ENCODE measurements around the gene PCCB.
A peak's percentile ranks its signal among the peaks of the same experiment; 100 is the strongest.

PCCB gene

DNA sequence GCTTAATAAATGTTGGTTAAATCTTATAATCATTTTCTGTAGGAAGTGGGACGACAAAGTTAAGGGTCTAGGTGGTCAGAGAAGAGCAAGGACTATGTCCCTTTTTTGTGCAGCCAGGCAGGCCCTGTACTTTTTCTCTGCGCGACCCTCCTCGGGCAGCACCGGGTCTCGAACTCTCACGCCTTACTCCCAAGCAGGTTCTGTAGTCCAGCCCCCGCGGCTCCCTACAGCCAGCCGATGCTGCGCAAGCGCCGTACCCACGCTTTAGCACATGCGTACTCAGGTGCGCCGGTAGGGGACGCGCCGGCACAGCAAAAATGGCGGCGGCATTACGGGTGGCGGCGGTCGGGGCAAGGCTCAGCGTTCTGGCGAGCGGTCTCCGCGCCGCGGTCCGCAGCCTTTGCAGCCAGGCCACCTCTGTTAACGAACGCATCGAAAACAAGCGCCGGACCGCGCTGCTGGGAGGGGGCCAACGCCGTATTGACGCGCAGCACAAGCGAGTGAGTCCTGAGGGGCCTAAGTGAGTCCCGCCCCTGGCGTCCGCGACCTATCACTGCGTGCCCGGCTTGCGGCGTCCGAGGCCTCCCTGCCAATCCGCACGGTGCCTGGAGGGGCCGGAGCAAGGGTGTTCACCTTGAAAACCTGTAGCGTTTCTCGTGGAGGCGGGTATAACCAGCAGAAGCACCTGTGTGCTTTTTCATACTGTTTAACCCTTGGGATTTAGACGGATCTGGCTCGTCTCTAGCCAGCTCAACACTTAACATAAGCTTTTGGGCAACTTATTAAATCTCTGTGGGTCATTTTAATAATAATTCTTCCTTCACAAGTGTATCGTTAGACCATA is at the start of gene PCCB (continued):
- TF ChIP-seq, protein P1, sequence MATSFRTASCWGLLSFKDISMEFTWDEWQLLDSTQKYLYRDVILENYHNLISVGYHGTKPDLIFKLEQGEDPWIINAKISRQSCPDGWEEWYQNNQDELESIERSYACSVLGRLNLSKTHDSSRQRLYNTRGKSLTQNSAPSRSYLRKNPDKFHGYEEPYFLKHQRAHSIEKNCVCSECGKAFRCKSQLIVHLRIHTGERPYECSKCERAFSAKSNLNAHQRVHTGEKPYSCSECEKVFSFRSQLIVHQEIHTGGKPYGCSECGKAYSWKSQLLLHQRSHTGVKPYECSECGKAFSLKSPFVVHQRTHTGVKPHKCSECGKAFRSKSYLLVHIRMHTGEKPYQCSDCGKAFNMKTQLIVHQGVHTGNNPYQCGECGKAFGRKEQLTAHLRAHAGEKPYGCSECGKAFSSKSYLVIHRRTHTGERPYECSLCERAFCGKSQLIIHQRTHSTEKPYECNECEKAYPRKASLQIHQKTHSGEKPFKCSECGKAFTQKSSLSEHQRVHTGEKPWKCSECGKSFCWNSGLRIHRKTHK (tag by site-specific recombination; IDR thresholded peaks at IDR 0.05): no peak
- TF ChIP-seq ZNF37A (tag by site-specific recombination; IDR thresholded peaks at IDR 0.05) (no peak), ZNF529 (tag by site-specific recombination; IDR thresholded peaks at IDR 0.05; ENCODE audit: insufficient replicate concordance) (no peak), ZNF701 (tag by site-specific recombination; IDR thresholded peaks at IDR 0.05) (no peak), ZNF530 (tag by site-specific recombination; IDR thresholded peaks at IDR 0.05; ENCODE audit: low read depth) (no peak), BCL6B (tag by site-specific recombination; IDR thresholded peaks at IDR 0.05) (no peak), HOXD13 (CRISPR knock-in tag; IDR thresholded peaks at IDR 0.05; ENCODE audit: borderline replicate concordance) (no peak), ZSCAN18 (tag by site-specific recombination; IDR thresholded peaks at IDR 0.05) (no peak), ZNF366 (tag by site-specific recombination; conservative IDR thresholded peaks at IDR 0.05) (no peak), ZBTB17 (tag by site-specific recombination; IDR thresholded peaks at IDR 0.05) (peak; percentile 59), SP2 (tag by site-specific recombination; IDR thresholded peaks at IDR 0.05) (peak; percentile 89), ZNF561 (tag by site-specific recombination; IDR thresholded peaks at IDR 0.05; ENCODE audit: borderline replicate concordance) (0 out of 2 replicates have a peak, but pooled peaks have one; percentile 58), ZNF394 (tag by site-specific recombination; IDR thresholded peaks at IDR 0.05; ENCODE audit: borderline replicate concordance) (no peak)

- ChIA-PET CTCF (no interaction called here), POLR2A (no interaction called here)
- H3K36me3 ChIP-seq (ENCODE audit: control insufficient read depth in 2 of 2, insufficient read depth in 1 of 2, low read length in 2 of 2): no peaks in the 10 kb centered on the region
Observed at GRCh38 chr3:136207489-136208115, 42.5 kb upstream of the PCCB start.

More at GRCh38 chr3:136207489-136208115, 42.5 kb upstream of the PCCB start:
- TF ChIP-seq ZNF221 (tag by site-specific recombination; IDR thresholded peaks at IDR 0.05; ENCODE audit: borderline replicate concordance) (no peak), ZNF621 (tag by site-specific recombination; IDR thresholded peaks at IDR 0.05) (no peak), ZNF112 (tag by site-specific recombination; IDR thresholded peaks at IDR 0.05) (no peak), GFI1B (tag by site-specific recombination; IDR thresholded peaks at IDR 0.05) (no peak), ZBTB1 (tag by site-specific recombination; IDR thresholded peaks at IDR 0.05) (no peak), ZFP3 (tag by site-specific recombination; IDR thresholded peaks at IDR 0.05; ENCODE audit: low read depth) (no peak), MYNN (tag by site-specific recombination; IDR thresholded peaks at IDR 0.05; ENCODE audit: borderline replicate concordance) (no peak), ZNF211 (tag by site-specific recombination; IDR thresholded peaks at IDR 0.05; ENCODE audit: low read depth) (no peak), ZNF148 (tag by site-specific recombination; IDR thresholded peaks at IDR 0.05; ENCODE audit: borderline replicate concordance) (no peak), KLF1 (tag by site-specific recombination; IDR thresholded peaks at IDR 0.05) (no peak), ZNF558 (tag by site-specific recombination; IDR thresholded peaks at IDR 0.05) (no peak)
- TF ChIP-seq, protein P2, sequence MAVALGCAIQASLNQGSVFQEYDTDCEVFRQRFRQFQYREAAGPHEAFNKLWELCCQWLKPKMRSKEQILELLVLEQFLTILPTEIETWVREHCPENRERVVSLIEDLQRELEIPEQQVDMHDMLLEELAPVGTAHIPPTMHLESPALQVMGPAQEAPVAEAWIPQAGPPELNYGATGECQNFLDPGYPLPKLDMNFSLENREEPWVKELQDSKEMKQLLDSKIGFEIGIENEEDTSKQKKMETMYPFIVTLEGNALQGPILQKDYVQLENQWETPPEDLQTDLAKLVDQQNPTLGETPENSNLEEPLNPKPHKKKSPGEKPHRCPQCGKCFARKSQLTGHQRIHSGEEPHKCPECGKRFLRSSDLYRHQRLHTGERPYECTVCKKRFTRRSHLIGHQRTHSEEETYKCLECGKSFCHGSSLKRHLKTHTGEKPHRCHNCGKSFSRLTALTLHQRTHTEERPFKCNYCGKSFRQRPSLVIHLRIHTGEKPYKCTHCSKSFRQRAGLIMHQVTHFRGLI (tag by site-specific recombination; IDR thresholded peaks at IDR 0.05): no peak
- TF ChIP-seq, protein P3, sequence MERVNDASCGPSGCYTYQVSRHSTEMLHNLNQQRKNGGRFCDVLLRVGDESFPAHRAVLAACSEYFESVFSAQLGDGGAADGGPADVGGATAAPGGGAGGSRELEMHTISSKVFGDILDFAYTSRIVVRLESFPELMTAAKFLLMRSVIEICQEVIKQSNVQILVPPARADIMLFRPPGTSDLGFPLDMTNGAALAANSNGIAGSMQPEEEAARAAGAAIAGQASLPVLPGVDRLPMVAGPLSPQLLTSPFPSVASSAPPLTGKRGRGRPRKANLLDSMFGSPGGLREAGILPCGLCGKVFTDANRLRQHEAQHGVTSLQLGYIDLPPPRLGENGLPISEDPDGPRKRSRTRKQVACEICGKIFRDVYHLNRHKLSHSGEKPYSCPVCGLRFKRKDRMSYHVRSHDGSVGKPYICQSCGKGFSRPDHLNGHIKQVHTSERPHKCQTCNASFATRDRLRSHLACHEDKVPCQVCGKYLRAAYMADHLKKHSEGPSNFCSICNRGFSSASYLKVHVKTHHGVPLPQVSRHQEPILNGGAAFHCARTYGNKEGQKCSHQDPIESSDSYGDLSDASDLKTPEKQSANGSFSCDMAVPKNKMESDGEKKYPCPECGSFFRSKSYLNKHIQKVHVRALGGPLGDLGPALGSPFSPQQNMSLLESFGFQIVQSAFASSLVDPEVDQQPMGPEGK (tag by site-specific recombination; IDR thresholded peaks at IDR 0.05): no peak
- Histone ChIP-seq H3K4me1 (ENCODE audit: control insufficient read depth, insufficient read depth, low read length) (no peaks in the 10 kb centered on the region; the same call in 1 of the 2 replicates), H3K9me3 (ENCODE audit: control insufficient read depth, insufficient read depth, low read depth, low read length) (no peaks in the 10 kb centered on the region), H3K4me3 (ENCODE audit: low read depth, low read length) (no peak overlapping the region), H3K27ac (ENCODE audit: extremely low read depth, low read depth, low read length) (no peak overlapping the region)

Measured in HEK293 (cell line).